Natural killer cell treated with Interleukin-12 subunit alpha and Interleukin-12 subunit beta and Interleukin-15 and Interleukin-18, amount 100 ng/mL, for 72 hours (primary cell): ENCODE measurements around the gene HPX. TPM values are rescaled to one million over a fixed set of nuclear protein-coding genes. Genes with fewer than 3 reads are reported as not detected.
A peak's percentile ranks its signal among the peaks of the same experiment; 100 is the strongest.

Experiments used
- ATAC-seq, 2 donors: fragments of 150-1000 bp; cut with Tn5 transposase in 1 of 2; sonication (Bioruptor Pico), chemical (Tn5 transposase) in 1 of 2; 2 replicates each; pipeline ENCODE4 v1.10.0; 2021
- DNase-seq: peaks from one replicate; pipeline ENCODE4 v3.0.0; 2022; ENCODE audit warnings: low spot score
- H3K27ac Mint-ChIP-seq, 2 donors: 1 replicate in 1 of 2; 2 replicates in 1 of 2; pipeline ENCODE4 v1.8.0; 2022; ENCODE audit warnings: mixed read lengths in 2 of 2, mild to moderate bottlenecking in 1 of 2, moderate library complexity in 1 of 2
- H3K27me3 Mint-ChIP-seq, 2 donors: 1 replicate in 1 of 2; 2 replicates in 1 of 2; pipeline ENCODE4 v1.8.0; 2022; ENCODE audit warnings: mixed read lengths in 2 of 2
- H3K36me3 Mint-ChIP-seq: one replicate; pipeline ENCODE4 v1.8.0; 2022; ENCODE audit warnings: mixed read lengths
- H3K4me1 Mint-ChIP-seq, 2 donors: 1 replicate in 1 of 2; 2 replicates in 1 of 2; pipeline ENCODE4 v1.8.0; 2022; ENCODE audit warnings: low read depth in 2 of 2, mixed read lengths in 2 of 2, mild to moderate bottlenecking in 1 of 2
- H3K4me3 Mint-ChIP-seq: one replicate; pipeline ENCODE4 v1.8.0; 2022; ENCODE audit warnings: mixed read lengths
- H3K9me3 Mint-ChIP-seq: 2 replicates; pipeline ENCODE4 v1.8.0; 2022; ENCODE audit warnings: mixed read lengths
- total RNA-seq, 2 donors: library from RNA; stranded (reverse); gene quantifications; one replicate each; pipeline ENCODE4 v1.2.3, GENCODE V29; 2022

The HPX gene
- total RNA-seq, 2 donors from 2014 or later, result 0.76 to 0.92 TPM

DNA sequence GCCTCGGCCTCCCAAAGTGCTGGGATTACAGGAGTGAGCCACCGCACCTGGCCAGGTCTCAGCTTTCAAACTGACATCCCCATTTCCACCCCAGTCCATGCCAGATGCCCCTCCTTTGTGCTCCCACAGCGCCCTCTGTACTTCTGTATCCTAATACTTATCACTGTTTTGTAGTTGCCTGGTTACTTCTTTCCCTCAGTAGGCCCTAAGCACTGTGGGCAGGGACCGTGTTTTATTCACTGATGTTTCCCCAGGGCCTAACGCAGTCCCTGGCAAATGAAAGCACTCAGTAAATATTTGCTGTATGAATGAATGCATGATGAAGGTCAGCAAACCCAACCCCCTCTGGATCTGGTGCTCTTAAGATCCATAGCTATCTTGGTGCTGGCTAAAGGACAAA, 35.1 kb upstream of the HPX start:
- Mint-ChIP-seq H3K27ac (no peak overlapping the region), H3K4me3 (no peak overlapping the region), H3K9me3 (no peaks in the 10 kb centered on the region), H3K36me3 (no peaks in the 10 kb centered on the region), H3K27me3 (no peaks in the 10 kb centered on the region), H3K4me1 (peaks cover 21 to 29% of the 10 kb centered on the region in 2 donors)
- DNase-seq (no peak), ATAC-seq (no peak)

DNA sequence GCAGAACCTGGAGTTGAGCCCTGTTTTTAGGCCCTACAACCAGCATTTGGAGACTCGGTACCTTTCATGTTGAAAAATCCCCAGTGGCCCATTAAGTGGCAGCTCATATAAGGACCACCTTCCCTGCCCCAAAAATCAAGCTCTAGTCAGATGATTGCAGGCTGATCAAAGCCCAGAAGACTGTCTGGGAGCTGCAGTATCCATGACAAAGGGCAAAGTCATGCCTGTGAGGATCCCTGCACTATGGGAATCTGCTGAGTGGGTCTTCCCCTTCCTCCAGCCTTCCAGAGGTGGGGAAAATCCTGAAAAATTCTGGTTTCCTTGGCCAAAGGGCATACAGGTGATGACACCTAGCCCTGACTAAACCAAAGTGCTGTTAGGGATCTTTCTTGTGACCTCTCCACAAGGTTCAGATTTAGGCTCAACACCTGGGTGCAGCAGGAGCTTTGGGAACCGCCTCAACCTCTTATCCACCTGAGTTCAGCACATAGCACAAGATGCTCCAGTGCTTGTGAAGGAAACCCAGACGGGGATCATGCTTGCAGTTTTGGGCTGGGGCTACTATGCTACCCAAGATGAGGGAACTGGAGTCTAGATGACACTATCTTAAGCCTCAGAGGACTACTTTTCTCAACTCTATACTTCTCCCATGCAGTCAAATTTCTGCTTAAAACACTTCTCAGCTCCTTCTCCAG, 34.2 kb upstream of the HPX start:
- Mint-ChIP-seq H3K4me1 (peaks cover 15 to 22% of the 10 kb centered on the region in 2 donors), H3K4me3 (peak overlapping the region; percentile 84), H3K9me3 (no peaks in the 10 kb centered on the region), H3K27ac (no peak overlapping the region), H3K36me3 (no peaks in the 10 kb centered on the region), H3K27me3 (no peaks in the 10 kb centered on the region)
- DNase-seq (no peak), ATAC-seq (no peak)

DNA sequence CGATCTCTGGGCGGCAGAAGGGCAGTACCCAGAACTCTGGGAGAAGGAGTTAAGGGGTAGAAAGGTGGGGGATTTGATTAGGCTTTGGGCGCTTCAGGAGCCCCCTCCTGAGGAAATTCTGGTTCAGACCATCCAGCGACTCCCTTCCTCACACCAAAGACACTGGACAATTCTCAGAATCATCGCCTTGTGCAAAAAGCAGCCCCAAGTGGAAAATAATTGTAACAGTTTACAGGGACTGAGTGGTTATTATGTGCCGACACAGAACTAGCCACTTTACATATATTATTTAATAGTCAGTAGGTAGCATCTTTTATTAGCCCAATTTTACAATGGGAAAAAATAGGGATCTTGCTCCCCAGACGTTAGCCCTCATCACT, 33.6 kb upstream of the HPX start:
- H3K4me3 Mint-ChIP-seq, result peak overlapping the region; percentile 84
- H3K27me3 Mint-ChIP-seq, result no peaks in the 10 kb centered on the region
- no peaks in the 10 kb centered on the region for H3K36me3 Mint-ChIP-seq
- peaks cover 10 to 19% of the 10 kb centered on the region in 2 donors for H3K4me1 Mint-ChIP-seq
- ATAC-seq, result no peak
- H3K9me3 Mint-ChIP-seq, result no peaks in the 10 kb centered on the region
- DNase-seq, result no peak
- H3K27ac Mint-ChIP-seq, result peak overlapping the region; percentile 30 to 46

DNA sequence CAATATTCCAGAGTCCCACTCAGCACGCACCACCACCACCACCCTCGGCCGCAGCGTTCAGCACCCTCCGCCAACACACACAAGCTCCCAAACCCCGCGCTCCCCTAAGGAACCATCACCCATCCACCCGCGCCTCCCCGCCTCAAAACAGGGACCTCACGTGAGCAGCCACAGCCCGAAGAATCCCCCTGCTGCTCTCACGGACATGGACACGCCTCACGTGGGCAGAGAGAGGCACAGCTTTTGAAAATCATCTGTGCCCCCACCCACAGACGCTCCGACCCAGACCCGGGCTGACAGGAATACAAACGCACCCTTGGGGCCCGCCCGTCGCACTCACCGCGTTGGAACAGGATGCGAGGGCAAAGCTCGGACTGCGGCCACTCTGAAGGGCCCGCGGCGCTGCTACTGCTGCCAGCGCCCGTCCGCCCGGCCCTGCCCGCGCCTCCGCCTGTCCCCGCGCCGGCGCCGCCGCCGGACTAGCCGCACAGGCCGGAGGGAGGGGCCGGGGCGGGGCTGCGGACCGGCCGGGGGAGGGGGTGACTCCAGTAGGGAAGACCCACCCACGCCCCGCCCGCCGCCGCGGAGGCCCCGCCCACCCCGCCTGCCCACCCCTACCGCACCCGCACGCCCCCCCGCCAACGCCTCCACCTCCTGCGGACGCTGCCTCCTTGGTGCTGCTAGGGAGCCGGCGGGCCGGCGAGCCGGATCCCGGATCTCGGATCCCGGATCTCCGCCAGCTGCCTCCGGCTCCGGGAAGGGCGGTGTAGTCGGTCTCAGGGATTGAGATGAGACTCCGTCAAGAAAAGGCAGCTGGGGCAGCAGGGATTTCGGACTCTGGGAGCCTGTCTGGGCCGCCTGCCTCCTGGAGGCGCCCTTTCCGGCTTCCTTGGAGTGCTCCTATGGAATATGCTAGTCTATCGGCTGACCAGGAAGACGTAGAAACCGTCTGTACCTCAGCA, 32.9 kb upstream of the HPX start, which contains the start of gene TRIM3:
Gene TRIM3, minus strand, starts transcription at position 491 of the 962 bp plus-strand sequence. CDS start 8,246 bp downstream, outside the sequence.
- peak; percentile 85 for DNase-seq
- Mint-ChIP-seq H3K4me3 (peak within 1 kb of the TSS; percentile 84), H3K27me3 (no peaks in the 10 kb centered on the region), H3K4me1 (peaks cover 5 to 15% of the 10 kb centered on the region in 2 donors), H3K27ac (peak within 1 kb of the TSS; percentile 30 to 47), H3K9me3 (no peaks in the 10 kb centered on the region), H3K36me3 (no peaks in the 10 kb centered on the region)
- ATAC-seq, result peak; percentile 94

DNA sequence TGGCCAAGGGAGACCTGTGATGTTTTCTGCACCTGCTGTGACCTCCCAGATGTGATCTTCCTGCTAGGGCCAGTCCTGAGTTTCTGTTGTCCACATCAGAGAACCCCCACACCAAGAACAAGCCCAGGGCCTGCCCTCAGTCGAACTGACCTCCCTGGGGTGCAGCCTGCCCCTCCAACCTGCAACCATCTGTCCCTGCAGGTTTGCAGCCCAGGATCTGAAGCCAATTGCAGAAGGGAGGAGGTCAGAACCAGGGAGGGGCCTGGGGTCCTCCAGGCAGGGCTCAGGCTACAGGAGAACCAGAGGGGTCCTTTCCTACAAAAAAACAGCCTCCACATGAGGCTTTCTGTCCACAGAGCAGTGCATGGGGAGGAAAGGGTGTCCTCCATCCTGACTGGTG, 32.1 kb upstream of the HPX start:
- Mint-ChIP-seq H3K9me3 (no peaks in the 10 kb centered on the region), H3K4me3 (peak overlapping the region; percentile 84), H3K36me3 (no peaks in the 10 kb centered on the region), H3K27me3 (no peaks in the 10 kb centered on the region), H3K27ac (peak overlapping the region in 1 of 2 donors; percentile 47), H3K4me1 (peaks cover 5 to 15% of the 10 kb centered on the region in 2 donors)
- no peak for ATAC-seq
- DNase-seq, result no peak

DNA sequence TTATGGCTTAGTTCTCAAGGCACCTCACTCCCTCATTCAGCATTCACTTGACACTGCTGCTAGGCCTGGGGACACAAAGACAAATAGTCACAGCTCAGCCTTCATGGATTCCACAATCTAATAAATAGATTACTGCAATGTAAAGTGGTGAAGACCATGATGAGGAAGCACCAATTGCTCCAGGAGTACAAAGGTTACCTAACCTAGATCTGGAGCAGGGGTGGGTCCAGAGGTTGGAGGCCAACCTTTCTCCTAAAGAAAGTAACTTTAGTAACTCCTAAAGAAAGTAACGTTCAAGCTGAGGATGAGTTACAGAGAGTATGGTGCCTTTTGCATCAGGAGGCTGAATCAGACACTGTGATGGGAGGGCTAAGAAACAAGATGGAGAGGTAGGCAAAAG, 28.8 kb upstream of the HPX start:
- Mint-ChIP-seq H3K27me3 (no peaks in the 10 kb centered on the region), H3K36me3 (no peaks in the 10 kb centered on the region), H3K4me3 (no peak overlapping the region), H3K27ac (no peak overlapping the region), H3K4me1 (peaks cover 5 to 13% of the 10 kb centered on the region in 2 donors), H3K9me3 (no peaks in the 10 kb centered on the region)
- DNase-seq (no peak), ATAC-seq (no peak)

DNA sequence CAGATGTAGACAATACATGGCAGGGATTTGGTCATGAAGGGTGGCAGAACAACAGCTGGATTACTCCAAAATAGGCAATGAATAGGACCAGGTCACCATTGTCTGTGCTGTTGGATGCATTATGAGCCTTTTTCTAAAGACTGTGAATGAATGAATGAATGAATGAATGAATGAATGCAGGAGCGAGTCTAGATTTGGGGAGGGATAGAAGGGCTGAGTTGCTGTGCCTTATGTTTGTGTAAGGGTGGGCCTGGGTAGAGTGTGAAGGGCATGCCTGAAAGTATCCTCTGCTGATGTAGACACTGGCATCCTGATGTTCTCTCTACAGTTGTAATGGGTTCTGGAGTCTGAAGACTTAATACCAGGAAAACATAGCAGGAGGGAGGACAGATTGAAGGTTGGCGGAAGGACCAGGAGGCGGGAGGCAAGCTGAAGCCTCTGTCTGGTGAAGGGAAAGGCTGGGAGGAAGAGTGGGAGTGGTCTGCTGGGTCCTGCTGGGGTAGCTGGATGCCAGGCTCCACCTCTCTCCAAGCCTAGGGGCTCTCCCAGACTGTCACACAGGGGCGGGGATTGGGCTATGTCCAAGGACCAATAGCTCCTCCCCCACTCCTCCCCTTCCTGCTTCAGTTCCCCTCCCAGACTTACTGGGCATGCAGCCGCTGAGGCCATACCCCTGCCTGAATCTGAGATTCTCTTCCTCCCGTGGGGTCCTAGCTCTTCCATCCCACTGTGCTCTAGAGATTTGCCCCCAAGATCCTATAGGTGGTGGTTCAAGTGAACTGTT, 28.1 kb upstream of the HPX start:
- Mint-ChIP-seq H3K36me3 (no peaks in the 10 kb centered on the region), H3K27ac (no peak overlapping the region), H3K4me3 (no peak overlapping the region), H3K4me1 (peaks cover 5 to 13% of the 10 kb centered on the region in 2 donors), H3K27me3 (no peaks in the 10 kb centered on the region), H3K9me3 (no peaks in the 10 kb centered on the region)
- ATAC-seq (peak; percentile 14 to 58), DNase-seq (no peak)

DNA sequence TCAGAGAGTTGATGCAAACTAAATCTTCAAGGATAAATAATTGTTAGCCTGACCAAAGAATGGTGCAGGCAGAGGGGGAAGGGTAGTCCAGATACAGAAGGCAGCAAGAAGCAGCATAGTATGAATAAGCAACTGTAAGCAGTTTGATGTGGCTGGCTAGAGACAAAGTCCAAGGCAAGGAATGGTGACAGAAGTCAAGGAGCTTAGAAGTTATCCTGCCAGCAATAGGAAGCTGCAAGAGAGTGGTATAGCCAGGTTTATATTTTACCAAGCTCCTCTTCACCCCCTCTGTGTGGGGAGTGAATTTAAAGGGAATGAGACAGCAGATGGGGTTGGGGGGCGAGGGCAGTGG, 18.3 kb upstream of the HPX start:
- Mint-ChIP-seq H3K27ac (no peak overlapping the region), H3K9me3 (no peaks in the 10 kb centered on the region), H3K4me1 (no peaks in the 10 kb centered on the region), H3K4me3 (no peak overlapping the region), H3K36me3 (no peaks in the 10 kb centered on the region), H3K27me3 (no peaks in the 10 kb centered on the region)
- DNase-seq, result no peak
- no peak for ATAC-seq

DNA sequence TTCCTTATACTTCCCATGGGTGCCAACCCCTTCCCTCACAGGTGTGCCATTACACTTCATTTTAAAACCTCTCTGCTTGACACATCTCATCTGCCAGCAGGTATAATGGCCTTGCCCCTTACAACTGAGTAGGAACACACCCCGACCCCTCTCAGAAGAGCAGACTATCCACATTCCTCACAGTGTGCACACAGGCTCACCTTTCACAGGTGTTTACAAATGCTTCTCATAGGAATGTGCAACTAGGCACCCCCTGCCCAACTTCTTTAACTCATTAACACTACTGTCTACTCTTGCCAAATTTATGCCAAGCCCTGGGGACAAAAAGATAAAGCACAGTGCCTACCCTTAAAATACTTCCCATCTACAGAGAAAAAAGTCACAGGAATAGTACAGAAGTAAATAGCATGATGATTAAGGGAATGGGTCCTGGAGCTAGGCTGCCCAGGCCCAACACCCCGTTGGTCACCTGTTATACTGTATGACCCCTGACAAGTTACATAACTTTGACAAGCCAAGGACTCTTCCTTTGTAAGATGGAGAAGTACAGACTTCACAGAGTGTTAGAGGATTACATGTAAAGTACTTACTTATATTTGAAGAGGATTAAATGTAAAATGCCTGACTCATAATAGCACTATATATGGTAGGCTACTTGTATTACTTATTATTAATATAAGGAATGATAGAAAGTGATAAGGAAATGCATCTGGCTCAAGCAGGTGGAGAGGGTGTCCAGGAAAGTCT, 17.7 kb upstream of the HPX start:
- Mint-ChIP-seq H3K27me3 (no peaks in the 10 kb centered on the region), H3K4me3 (no peak overlapping the region), H3K4me1 (no peaks in the 10 kb centered on the region), H3K36me3 (no peaks in the 10 kb centered on the region), H3K27ac (no peak overlapping the region), H3K9me3 (no peaks in the 10 kb centered on the region)
- DNase-seq (no peak), ATAC-seq (peak in 1 of 2 donors; percentile 15)

DNA sequence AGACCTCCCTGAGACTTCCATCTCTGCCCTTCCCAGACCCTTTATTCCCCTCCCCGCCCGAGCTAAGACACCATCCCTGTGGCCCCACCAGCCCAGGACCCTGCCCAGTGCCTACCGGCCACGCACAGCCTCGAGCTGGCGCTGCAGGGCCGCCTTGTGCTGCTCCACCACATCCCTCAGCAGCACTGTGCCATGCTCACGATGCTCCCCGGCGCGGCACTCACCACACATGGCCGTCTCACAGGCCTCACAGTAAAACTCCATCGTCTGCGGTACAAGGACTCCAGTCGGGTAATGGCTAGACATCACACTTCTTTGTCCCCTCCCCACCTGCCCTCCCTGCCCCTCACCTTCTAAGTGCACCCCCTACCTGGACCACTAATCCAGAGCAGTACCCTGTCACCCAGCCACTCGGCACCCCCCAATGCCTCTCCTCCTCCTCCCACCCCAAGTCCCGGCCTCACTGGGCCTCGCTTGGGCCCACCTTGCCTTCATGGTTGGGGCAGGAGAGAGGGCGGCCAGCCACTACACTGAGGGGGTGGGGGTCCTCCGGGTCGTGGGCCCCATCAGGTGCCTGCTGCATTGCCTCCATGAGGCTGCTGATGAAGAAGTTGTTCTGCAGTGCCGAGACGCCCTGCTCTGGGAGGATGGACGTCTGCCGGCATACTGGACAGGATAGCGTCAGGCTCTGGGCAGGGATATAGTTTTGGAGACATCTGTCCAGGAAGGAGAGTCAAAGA, 17.0 kb upstream of the HPX start:
- H3K9me3 Mint-ChIP-seq, result no peaks in the 10 kb centered on the region
- no peaks in the 10 kb centered on the region for H3K27me3 Mint-ChIP-seq
- no peak overlapping the region for H3K4me3 Mint-ChIP-seq
- no peak overlapping the region for H3K27ac Mint-ChIP-seq
- ATAC-seq, result peak; percentile 8 to 33
- no peak for DNase-seq
- no peaks in the 10 kb centered on the region for H3K4me1 Mint-ChIP-seq
- H3K36me3 Mint-ChIP-seq, result no peaks in the 10 kb centered on the region

DNA sequence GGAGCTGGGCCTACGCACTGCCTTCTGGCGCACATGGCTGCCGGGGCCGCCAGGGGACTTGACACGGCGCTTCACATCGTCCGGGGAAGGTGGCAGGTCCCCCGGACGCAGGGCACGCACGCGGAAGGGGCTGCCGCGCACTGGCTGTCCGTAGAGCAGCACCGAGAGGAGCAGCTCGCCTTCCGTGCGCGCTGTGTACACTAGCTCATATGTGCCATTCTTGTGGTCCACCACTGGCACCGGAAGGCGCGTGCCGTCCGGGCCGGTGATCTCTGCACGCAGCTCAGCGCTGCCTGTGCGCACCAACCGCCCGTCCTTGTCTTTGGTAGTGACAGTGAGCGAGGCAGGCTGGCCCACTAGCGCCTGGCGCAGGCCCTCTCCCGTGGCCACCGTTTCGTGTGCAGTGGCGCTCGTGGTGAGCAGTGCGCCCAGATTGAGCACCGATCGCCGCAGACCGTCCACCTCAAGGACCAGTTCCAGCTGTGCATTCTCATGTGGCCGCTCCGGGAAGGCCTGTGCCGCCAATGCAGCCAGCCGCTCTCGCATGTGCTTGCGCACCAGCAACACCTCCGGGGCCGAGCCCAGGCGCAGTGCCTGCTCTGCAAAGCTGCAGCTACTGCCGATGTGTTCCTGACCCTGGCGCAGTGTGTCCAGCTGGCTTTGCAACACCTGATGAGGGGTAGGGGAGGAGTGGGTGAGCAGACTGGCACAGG, 15.7 kb upstream of the HPX start:
- Mint-ChIP-seq H3K4me1 (no peaks in the 10 kb centered on the region), H3K27ac (no peak overlapping the region), H3K4me3 (no peak overlapping the region), H3K27me3 (no peaks in the 10 kb centered on the region), H3K36me3 (no peaks in the 10 kb centered on the region), H3K9me3 (no peaks in the 10 kb centered on the region)
- no peak for ATAC-seq
- DNase-seq, result no peak

DNA sequence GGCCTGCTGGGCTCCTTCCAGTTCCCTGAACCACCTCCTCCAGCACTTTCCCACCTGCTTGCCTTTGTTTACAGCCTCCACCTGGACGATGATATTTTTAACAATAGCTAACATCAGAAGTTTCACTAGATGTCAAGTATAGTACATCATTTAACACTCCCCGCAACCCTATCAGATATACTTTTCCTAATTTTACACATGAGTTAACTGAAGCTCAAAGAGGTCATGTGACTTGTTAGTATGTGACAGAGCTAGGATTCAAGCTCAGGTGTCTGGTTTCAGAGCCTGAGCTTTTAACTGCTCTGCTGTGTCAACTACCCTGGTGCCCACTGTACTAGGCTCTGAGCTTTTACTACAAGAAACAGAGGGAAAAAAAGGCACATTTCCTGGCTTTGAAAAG, 14.3 kb upstream of the HPX start:
- H3K4me3 Mint-ChIP-seq, result no peak overlapping the region
- no peaks in the 10 kb centered on the region for H3K9me3 Mint-ChIP-seq
- H3K27me3 Mint-ChIP-seq, result no peaks in the 10 kb centered on the region
- no peaks in the 10 kb centered on the region for H3K4me1 Mint-ChIP-seq
- no peak for ATAC-seq
- DNase-seq, result no peak
- H3K36me3 Mint-ChIP-seq, result no peaks in the 10 kb centered on the region
- no peak overlapping the region for H3K27ac Mint-ChIP-seq
